ENCODE results near the gene HYAL2. TPM values are rescaled to one million over a fixed set of nuclear protein-coding genes. Genes with fewer than 3 reads are reported as not detected.

HYAL2 gene
- total and polyA plus RNA-seq, 9 of the 15 experiments (the other 6 are each of a cell fraction or from before 2014, with no cell fraction given): 0.36 to 22.7 (median 11.4) TPM; not detected in 1

- TF ChIP-seq CEBPZ (IDR thresholded peaks at IDR 0.05; ENCODE audit: borderline replicate concordance, low read depth, low read length): no peak
- TF ChIP-seq SP1 (CRISPR knock-in tag; IDR thresholded peaks at IDR 0.05): 0 out of 2 replicates have a peak, but pooled peaks have one; percentile 31
- TF ChIP-seq PKNOX1 (IDR thresholded peaks at IDR 0.05): peak; percentile 93
- no peak for TF ChIP-seq ZNF785 (CRISPR knock-in tag; IDR thresholded peaks at IDR 0.05)
- TF ChIP-seq AFF4 (CRISPR knock-in tag; IDR thresholded peaks at IDR 0.05): no peak
- no peak for TF ChIP-seq ZNF764 (CRISPR knock-in tag; IDR thresholded peaks at IDR 0.05; ENCODE audit: low read depth)
- peak in 1 of 3 experiments; percentile 52; a peak in 2 of 6 replicates for TF ChIP-seq ZBTB11 (CRISPR knock-in tag; IDR thresholded peaks at IDR 0.05)
- TF ChIP-seq KAT7 (CRISPR knock-in tag; IDR thresholded peaks at IDR 0.05; ENCODE audit: borderline replicate concordance): 0 out of 2 replicates have a peak, but pooled peaks have one; percentile 3
- TF ChIP-seq MXD1 (CRISPR knock-in tag; IDR thresholded peaks at IDR 0.05; ENCODE audit: borderline replicate concordance, poor library complexity, severe bottlenecking): no peak
- peak; percentile 75 for TF ChIP-seq JUND (IDR thresholded peaks at IDR 0.05; ENCODE audit: borderline replicate concordance, low read depth, low read length)
- peak; percentile 9; the same call in 1 of the 3 replicates for TF ChIP-seq JUND (tag; IDR thresholded peaks at IDR 0.05; ENCODE audit: borderline replicate concordance, low read depth, low read length)
- no peak for TF ChIP-seq SRSF7 (optimal IDR thresholded peaks at IDR 0.05; ENCODE audit: low read depth, low read length)
- TF ChIP-seq ZNF699 (CRISPR knock-in tag; IDR thresholded peaks at IDR 0.05; ENCODE audit: insufficient replicate concordance): no peak
- TF ChIP-seq HMG20A (CRISPR knock-in tag; conservative IDR thresholded peaks at IDR 0.05): no peak
- TF ChIP-seq SMAD1 (IDR thresholded peaks at IDR 0.05; ENCODE audit: low read depth, low read length, partially characterized antibody): no peak
These were observed 23.0 kb downstream of the HYAL2 start (continued) for GRCh38 chr3:50299638-50299928.
